Omental fat pad (tissue), 4 donors: Measurements from ENCODE around the gene TUBA8. TPM values are rescaled to one million over a fixed set of nuclear protein-coding genes. Genes with fewer than 3 reads are reported as not detected.

Experiments used
- ATAC-seq: fragments of 150-250 bp; one replicate; pipeline ENCODE4 v1.9.1; 2016; ENCODE audit warnings: mild to moderate bottlenecking, moderate library complexity; ENCODE audit not compliant: low FRiP score
- DNase-seq: peaks from one replicate; pipeline ENCODE4 v3.0.0-alpha.2; 2019; ENCODE audit warnings: low spot score
- CTCF ChIP-seq, 3 donors: fragments of 450-650 bp; IDR thresholded peaks; one replicate each; pipeline ENCODE4 v1.5.1; 2016 to 2017; ENCODE audit warnings: antibody characterized with exemption in 3 of 3, mild to moderate bottlenecking in 3 of 3, moderate library complexity in 2 of 3
- total RNA-seq, 4 donors: library from RNA; depleted of rRNA; stranded (reverse); fragments of >200 nt; gene quantifications; one replicate each; pipeline ENCODE4 v1.1.0, GENCODE V29; 2016

TUBA8 gene
- total RNA-seq, 4 donors from 2014 or later, result 3.2 to 12.1 (median 4.4) TPM

- ATAC-seq (no peak), DNase-seq (no peak)
- TF ChIP-seq CTCF (IDR thresholded peaks at IDR 0.05), result no peak
Observed at GRCh38 chr22:18109410-18110193, 1.0 kb upstream of the TUBA8 start.

GRCh38 chr22:18110954-18111758 lies 547 bp downstream of the TUBA8 start:
- TF ChIP-seq CTCF (IDR thresholded peaks at IDR 0.05), result no peak
- ATAC-seq, result no peak
- DNase-seq, result no peak

GRCh38 chr22:18111759-18112330 lies 1.2 kb downstream of the TUBA8 start:
- ATAC-seq (no peak), DNase-seq (no peak)
- no peak for TF ChIP-seq CTCF (IDR thresholded peaks at IDR 0.05)

- ATAC-seq, result no peak
- TF ChIP-seq CTCF (IDR thresholded peaks at IDR 0.05), result no peak
- no peak for DNase-seq
Observed at GRCh38 chr22:18112440-18112839, 1.8 kb downstream of the TUBA8 start.

GRCh38 chr22:18113680-18114394 lies 3.2 kb downstream of the TUBA8 start:
- no peak for ATAC-seq
- no peak for TF ChIP-seq CTCF (IDR thresholded peaks at IDR 0.05)
- no peak for DNase-seq

- DNase-seq (no peak), ATAC-seq (no peak)
- TF ChIP-seq CTCF (IDR thresholded peaks at IDR 0.05), result no peak
Observed at GRCh38 chr22:18114495-18114894, 3.9 kb downstream of the TUBA8 start.
